Hepatocyte (in vitro differentiated cells): ENCODE measurements around the gene AOC3. TPM values are rescaled to one million over a fixed set of nuclear protein-coding genes. Genes with fewer than 3 reads are reported as not detected.
"Not testable (repeated sequence)": the region's sequence is repeated elsewhere in the genome, so short reads cannot be mapped to it uniquely, and the experiment has no call there.

ENCODE experiments used
- DNase-seq: peaks from one replicate; pipeline ENCODE4 v3.0.0-alpha.2; 2016; ENCODE audit warnings: low spot score
- H2AFZ ChIP-seq: fragments of 200-600 bp; sonication (generic); 2 replicates; pipeline ENCODE4 v1.6.0; 2016; ENCODE audit warnings: antibody characterized with exemption, mild to moderate bottlenecking
- H3K27ac ChIP-seq: fragments of 200-600 bp; sonication (generic); 2 replicates; pipeline ENCODE4 v1.5.1; 2016; ENCODE audit warnings: mild to moderate bottlenecking
- H3K27me3 ChIP-seq: fragments of 200-600 bp; sonication (generic); 2 replicates; pipeline ENCODE4 v1.6.1; 2016
- H3K36me3 ChIP-seq: fragments of 200-600 bp; sonication (generic); replicated peaks from 2 replicates; pipeline ENCODE4 v1.5.1; 2016; ENCODE audit warnings: low read depth; ENCODE audit not compliant: insufficient read depth
- H3K4me1 ChIP-seq: fragments of 200-600 bp; sonication (generic); 2 replicates; pipeline ENCODE4 v1.5.1; 2016; ENCODE audit warnings: mild to moderate bottlenecking, moderate library complexity; ENCODE audit not compliant: insufficient read depth
- H3K4me2 ChIP-seq: fragments of 200-600 bp; sonication (generic); 2 replicates; pipeline ENCODE4 v1.6.0; 2016
- H3K4me3 ChIP-seq: fragments of 200-600 bp; sonication (generic); 2 replicates; pipeline ENCODE4 v1.5.1; 2016; ENCODE audit warnings: mild to moderate bottlenecking
- H3K79me2 ChIP-seq: fragments of 200-600 bp; sonication (generic); 2 replicates; pipeline ENCODE4 v1.6.0; 2017; ENCODE audit warnings: mild to moderate bottlenecking
- H3K9me2 ChIP-seq: fragments of 200-600 bp; sonication (generic); replicated peaks from 2 replicates; pipeline ENCODE4 v1.6.0; 2017; ENCODE audit warnings: mild to moderate bottlenecking; ENCODE audit not compliant: insufficient read depth
- H3K9me3 ChIP-seq: fragments of 200-600 bp; sonication (generic); 2 replicates; pipeline ENCODE4 v1.5.1; 2016; ENCODE audit warnings: low read depth, mild to moderate bottlenecking
- H4K20me1 ChIP-seq: fragments of 200-600 bp; sonication (generic); 2 replicates; pipeline ENCODE4 v1.6.0; 2016; ENCODE audit warnings: mild to moderate bottlenecking; ENCODE audit not compliant: insufficient read depth, poor library complexity, severe bottlenecking
- EZH2 ChIP-seq: fragments of 200-600 bp; sonication (generic); IDR thresholded peaks from 2 replicates; pipeline ENCODE4 v1.6.1; 2016; ENCODE audit warnings: antibody characterized with exemption, mild to moderate bottlenecking, borderline replicate concordance
- EZH2phosphoT487 ChIP-seq: fragments of 200-600 bp; sonication (generic); IDR thresholded peaks from one replicate; pipeline ENCODE4 v1.6.1; 2018; ENCODE audit warnings: antibody characterized with exemption, mild to moderate bottlenecking, low read depth, moderate library complexity; ENCODE audit not compliant: unreplicated experiment, severe bottlenecking
- WGBS: methylation state at CpG from one replicate; pipeline ENCODE4 v1.1.6; 2016; ENCODE audit warnings: low lambda C conversion rate; ENCODE audit errors: missing lambda C conversion rate; 5-methylcytosine and 5-hydroxymethylcytosine counted together
- polyA plus RNA-seq: library from polyadenylated mRNA; unstranded; fragments of >200 nt; fragmentation: Nextera tagmentation; extraction: Ambion mirVana; gene quantifications from 2 replicates; pipeline ENCODE4 v1.2.1, GENCODE V29; 2016
- total RNA-seq: library from RNA; depleted of rRNA; stranded (reverse); fragments of >200 nt; gene quantifications from 2 replicates; pipeline ENCODE4 v1.2.3, GENCODE V29; 2014
- TF ChIP-seq, protein P1 (sequence below): fragments of 200-600 bp; sonication (generic); IDR thresholded peaks from 2 replicates; pipeline ENCODE4 v1.5.1; 2016; ENCODE audit warnings: antibody characterized with exemption, mild to moderate bottlenecking; ENCODE audit not compliant: poor library complexity

AOC3 gene
- total and polyA plus RNA-seq, 2 experiments from 2014 or later = 1.9 to 2.5 TPM

DNA sequence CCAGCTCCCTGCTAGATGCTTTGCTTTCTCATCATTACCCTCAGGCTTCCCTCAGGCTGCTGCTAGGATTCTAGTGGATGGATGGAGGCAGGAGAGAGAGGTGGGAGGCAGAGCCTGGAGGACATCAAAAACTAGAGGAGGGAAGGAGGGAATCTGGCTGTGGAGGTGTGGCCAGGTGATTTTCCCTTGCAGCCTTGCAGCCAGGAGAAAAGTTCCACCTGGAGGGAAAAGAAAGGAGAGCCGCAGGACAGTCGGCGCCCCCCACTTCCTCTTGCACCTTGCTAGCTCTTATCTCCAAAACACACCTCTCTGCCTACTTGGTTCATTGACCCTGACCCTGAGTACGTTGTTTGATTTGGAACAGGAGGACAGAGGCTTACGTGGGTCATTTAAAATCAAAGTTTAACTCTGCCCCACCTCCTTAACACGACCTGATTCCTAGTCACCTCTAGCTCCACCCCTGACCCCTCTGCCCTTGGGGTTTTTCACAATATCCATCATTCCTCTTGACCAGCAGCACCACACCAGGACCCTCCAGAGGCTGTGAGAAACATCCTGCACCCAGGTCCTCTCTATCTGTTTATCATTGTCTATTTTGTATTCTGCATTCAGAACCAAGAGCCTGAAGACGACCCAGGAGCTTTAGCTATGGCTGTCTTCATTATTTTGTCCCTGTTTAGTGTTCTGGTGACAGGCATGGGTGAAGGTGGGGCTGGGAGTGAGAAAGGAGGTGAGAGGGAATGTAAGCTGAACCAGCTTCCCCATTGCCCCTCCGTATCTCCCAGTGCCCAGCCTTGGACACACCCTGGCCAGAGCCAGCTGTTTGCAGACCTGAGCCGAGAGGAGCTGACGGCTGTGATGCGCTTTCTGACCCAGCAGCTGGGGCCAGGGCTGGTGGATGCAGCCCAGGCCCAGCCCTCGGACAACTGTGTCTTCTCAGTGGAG, 15.9 kb downstream of the AOC3 start:
- no peaks in the 10 kb centered on the region for H3K9me3 ChIP-seq
- H3K4me1 ChIP-seq = no peaks in the 10 kb centered on the region
- no peaks in the 10 kb centered on the region for H3K36me3 ChIP-seq
- no peaks in the 10 kb centered on the region for H4K20me1 ChIP-seq
- no peaks in the 10 kb centered on the region for H3K79me2 ChIP-seq
- H3K27me3 ChIP-seq = no peaks in the 10 kb centered on the region
- peak overlapping the region; percentile 46 for H3K4me2 ChIP-seq
- WGBS = 49% methylated on average over 11 of the region's 12 CpGs
- DNase-seq = no peak
- no peak overlapping the region for H2AFZ ChIP-seq
- H3K9me2 ChIP-seq = no peaks in the 10 kb centered on the region
- TF ChIP-seq EZH2 (no peak), EZH2phosphoT487 (no peak)
- TF ChIP-seq, protein P1, sequence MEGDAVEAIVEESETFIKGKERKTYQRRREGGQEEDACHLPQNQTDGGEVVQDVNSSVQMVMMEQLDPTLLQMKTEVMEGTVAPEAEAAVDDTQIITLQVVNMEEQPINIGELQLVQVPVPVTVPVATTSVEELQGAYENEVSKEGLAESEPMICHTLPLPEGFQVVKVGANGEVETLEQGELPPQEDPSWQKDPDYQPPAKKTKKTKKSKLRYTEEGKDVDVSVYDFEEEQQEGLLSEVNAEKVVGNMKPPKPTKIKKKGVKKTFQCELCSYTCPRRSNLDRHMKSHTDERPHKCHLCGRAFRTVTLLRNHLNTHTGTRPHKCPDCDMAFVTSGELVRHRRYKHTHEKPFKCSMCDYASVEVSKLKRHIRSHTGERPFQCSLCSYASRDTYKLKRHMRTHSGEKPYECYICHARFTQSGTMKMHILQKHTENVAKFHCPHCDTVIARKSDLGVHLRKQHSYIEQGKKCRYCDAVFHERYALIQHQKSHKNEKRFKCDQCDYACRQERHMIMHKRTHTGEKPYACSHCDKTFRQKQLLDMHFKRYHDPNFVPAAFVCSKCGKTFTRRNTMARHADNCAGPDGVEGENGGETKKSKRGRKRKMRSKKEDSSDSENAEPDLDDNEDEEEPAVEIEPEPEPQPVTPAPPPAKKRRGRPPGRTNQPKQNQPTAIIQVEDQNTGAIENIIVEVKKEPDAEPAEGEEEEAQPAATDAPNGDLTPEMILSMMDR = no peak
- H3K4me3 ChIP-seq = no peak overlapping the region
- no peak overlapping the region for H3K27ac ChIP-seq

DNA sequence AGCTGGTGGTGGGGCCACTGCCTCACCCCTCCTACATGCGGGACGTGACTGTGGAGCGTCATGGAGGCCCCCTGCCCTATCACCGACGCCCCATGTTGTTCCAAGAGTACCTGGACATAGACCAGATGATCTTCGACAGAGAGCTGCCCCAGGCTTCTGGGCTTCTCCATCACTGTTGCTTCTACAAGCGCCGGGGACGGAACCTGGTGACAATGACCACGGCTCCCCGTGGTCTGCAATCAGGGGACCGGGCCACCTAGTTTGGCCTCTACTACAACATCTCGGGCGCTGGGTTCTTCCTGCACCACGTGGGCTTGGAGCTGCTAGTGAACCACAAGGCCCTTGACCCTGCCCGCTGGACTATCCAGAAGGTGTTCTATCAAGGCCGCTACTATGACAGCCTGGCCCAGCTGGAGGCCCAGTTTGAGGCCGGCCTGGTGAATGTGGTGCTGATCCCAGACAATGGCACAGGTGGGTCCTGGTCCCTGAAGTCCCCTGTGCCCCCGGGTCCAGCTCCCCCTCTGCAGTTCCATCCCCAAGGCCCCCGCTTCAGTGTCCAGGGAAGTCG, 16.8 kb downstream of the AOC3 start:
- not testable (repeated sequence) for H4K20me1 ChIP-seq, H3K4me1 ChIP-seq, H3K27ac ChIP-seq, H3K36me3 ChIP-seq, H3K9me2 ChIP-seq, H2AFZ ChIP-seq, H3K79me2 ChIP-seq, H3K4me3 ChIP-seq, H3K27me3 ChIP-seq, H3K4me2 ChIP-seq, DNase-seq, H3K9me3 ChIP-seq
- WGBS = 93% methylated on average over 18 of the region's 21 CpGs

DNA sequence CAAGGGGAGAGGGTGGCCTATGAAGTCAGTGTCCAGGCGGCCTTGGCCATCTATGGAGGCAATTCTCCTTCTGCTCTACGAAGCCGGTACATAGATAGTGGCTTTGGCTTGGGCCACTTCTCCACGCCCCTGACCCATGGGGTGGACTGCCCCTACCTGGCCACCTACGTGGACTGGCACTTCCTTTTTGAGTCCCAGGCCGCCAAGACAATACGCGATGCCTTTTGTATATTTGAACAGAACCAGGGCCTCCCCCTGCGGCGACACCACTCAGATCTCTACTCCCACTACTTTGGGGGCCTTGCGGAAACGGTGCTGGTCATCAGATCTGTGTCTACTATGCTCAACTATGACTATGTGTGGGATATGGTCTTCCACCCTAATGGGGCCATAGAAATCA, 17.3 kb downstream of the AOC3 start:
- Histone ChIP-seq H3K4me2 (no peak overlapping the region), H3K79me2 (no peaks in the 10 kb centered on the region), H3K9me2 (no peaks in the 10 kb centered on the region), H2AFZ (no peak overlapping the region), H3K4me3 (no peak overlapping the region), H3K36me3 (no peaks in the 10 kb centered on the region), H4K20me1 (no peaks in the 10 kb centered on the region), H3K27me3 (no peaks in the 10 kb centered on the region), H3K4me1 (no peaks in the 10 kb centered on the region), H3K9me3 (no peaks in the 10 kb centered on the region), H3K27ac (no peak overlapping the region)
- DNase-seq = no peak
- 93% methylated on average over 12 of the region's 12 CpGs for WGBS
- TF ChIP-seq EZH2phosphoT487 = no peak
- TF ChIP-seq, protein P1 = no peak
- no peak for TF ChIP-seq EZH2

DNA sequence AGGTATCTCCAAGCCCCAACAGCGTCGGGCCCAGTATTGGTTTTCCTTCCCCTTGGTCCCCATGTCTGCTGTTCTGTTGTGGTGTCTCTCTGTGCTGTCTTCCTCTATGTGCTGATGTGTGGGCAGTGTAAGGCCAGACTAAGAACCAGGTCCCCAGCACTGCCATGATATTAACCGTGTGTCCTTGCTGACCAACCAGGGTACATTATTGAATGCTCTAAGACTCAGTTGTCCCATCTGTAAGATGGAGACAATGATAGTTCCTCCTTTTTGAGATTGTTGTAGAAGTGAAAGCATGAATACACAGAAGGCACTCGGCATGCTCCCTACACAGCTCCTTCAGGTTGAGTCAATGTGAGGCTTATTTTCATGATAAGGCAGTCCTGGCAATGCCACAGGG, 20.6 kb downstream of the AOC3 start:
- Histone ChIP-seq H3K9me2 (no peaks in the 10 kb centered on the region), H3K4me2 (no peak overlapping the region), H2AFZ (no peak overlapping the region), H3K79me2 (no peaks in the 10 kb centered on the region), H3K27me3 (no peaks in the 10 kb centered on the region), H4K20me1 (no peaks in the 10 kb centered on the region), H3K4me3 (no peak overlapping the region), H3K36me3 (no peaks in the 10 kb centered on the region), H3K4me1 (no peaks in the 10 kb centered on the region), H3K9me3 (no peaks in the 10 kb centered on the region), H3K27ac (no peak overlapping the region)
- DNase-seq = no peak
- TF ChIP-seq, protein P1 = no peak
- no peak for TF ChIP-seq EZH2
- no peak for TF ChIP-seq EZH2phosphoT487
- WGBS = 97% methylated on average over 4 of the region's 4 CpGs
